Esophagus muscularis mucosa (tissue), 4 donors: Measurements from ENCODE around the gene DSN1. TPM values are rescaled to one million over a fixed set of nuclear protein-coding genes. Genes with fewer than 3 reads are reported as not detected.

Experiments
- DNase-seq: peaks from one replicate; pipeline ENCODE4 v3.0.0-alpha.2; 2017; ENCODE audit errors: extremely low spot score
- H3K27ac ChIP-seq, 4 donors: fragments of 200-600 bp; sonication (generic); replicated peaks in 1 of 4; 1 replicate in 3 of 4; 2 replicates in 1 of 4; pipeline ENCODE4 v1.5.1; 2016 to 2019; ENCODE audit warnings: mild to moderate bottlenecking in 1 of 4
- H3K27me3 ChIP-seq, 4 donors: fragments of 200-600 bp; sonication (generic); one replicate each; pipeline versions ENCODE4 v1.5.1 to v1.6.0; 2016 to 2019
- H3K36me3 ChIP-seq, 4 donors: fragments of 200-600 bp; sonication (generic); one replicate each; pipeline ENCODE4 v1.5.1; 2016 to 2019
- H3K4me1 ChIP-seq, 4 donors: fragments of 200-600 bp; sonication (generic); one replicate each; pipeline ENCODE4 v1.5.1; 2016 to 2019
- H3K4me3 ChIP-seq, 4 donors: fragments of 200-600 bp; sonication (generic); 1 replicate in 2 of 4; 2 replicates in 2 of 4; pipeline ENCODE4 v1.5.1; 2016 to 2019; ENCODE audit warnings: mild to moderate bottlenecking in 4 of 4, moderate library complexity in 1 of 4
- H3K9me3 ChIP-seq, 4 donors: fragments of 200-600 bp; sonication (generic); 1 replicate in 3 of 4; 2 replicates in 1 of 4; pipeline ENCODE4 v1.5.1; 2016 to 2019
- EP300 ChIP-seq: sonication (generic); formaldehyde crosslinking; IDR thresholded peaks from one replicate; pipeline ENCODE4 v1.6.1; 2017; ENCODE audit warnings: antibody characterized with exemption
- POLR2A ChIP-seq: fragments of 450-650 bp; IDR thresholded peaks from one replicate; pipeline ENCODE4 v1.6.1; 2017; ENCODE audit warnings: antibody characterized with exemption, moderate library complexity, mild to moderate bottlenecking, low read depth
- POLR2AphosphoS5 ChIP-seq, 2 donors: sonication (generic); formaldehyde crosslinking; IDR thresholded peaks; one replicate each; pipeline ENCODE4 v1.6.1; 2017; ENCODE audit warnings: antibody characterized with exemption in 2 of 2
- WGBS: methylation state at CpG from one replicate; pipeline ENCODE4 v1.1.5; 2018; 5-methylcytosine and 5-hydroxymethylcytosine counted together
- intact Hi-C: fragments of 100-400 bp; cut with DNase I; formaldehyde crosslinking; loops from one replicate; pipeline ENCODE4 v1.15.1; 2023
- total RNA-seq, 4 donors: library from RNA; depleted of rRNA; stranded (reverse); fragments of >200 nt; gene quantifications; one replicate each; pipeline versions ENCODE4 v1.1.0 to v1.2.1, GENCODE V29; 2016
- TF ChIP-seq, protein P1 (sequence below), 3 experiments: fragments of 200-600 bp in 2 of 3; fragments of 450-650 bp in 1 of 3; sonication (generic) in 2 of 3; IDR thresholded peaks; one replicate each; pipeline ENCODE4 v1.5.1; 2017 to 2019; ENCODE audit warnings: antibody characterized with exemption in 3 of 3, mild to moderate bottlenecking in 2 of 3, moderate library complexity in 1 of 3

DSN1 gene
- total RNA-seq, 4 donors from 2014 or later = 5.1 to 7.5 (median 6.3) TPM

DNA sequence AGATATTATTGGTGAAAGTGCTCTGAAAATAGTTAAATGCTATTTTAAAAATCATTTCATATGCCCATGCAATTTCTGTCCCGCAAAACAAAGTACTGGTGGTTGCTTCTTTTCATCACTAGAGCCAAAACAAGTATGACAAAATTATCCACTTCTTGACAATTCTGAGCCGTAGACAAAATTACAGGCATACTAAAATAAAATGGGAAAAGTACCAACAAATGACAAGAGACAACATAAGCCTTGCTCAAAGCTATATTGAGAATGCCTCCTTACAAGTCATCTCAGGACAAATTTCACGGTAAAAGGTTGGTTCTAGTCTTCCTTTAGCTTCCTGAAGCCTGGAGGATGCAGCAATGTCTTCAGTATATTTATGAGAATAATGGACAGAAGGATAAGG lies 56.5 kb downstream of the DSN1 start:
- intact Hi-C loops = no loop called here
- no peak for DNase-seq
- 84% methylated on average over 3 of the region's 3 CpGs for WGBS
- TF ChIP-seq POLR2A = no peak
- TF ChIP-seq, protein P1, sequence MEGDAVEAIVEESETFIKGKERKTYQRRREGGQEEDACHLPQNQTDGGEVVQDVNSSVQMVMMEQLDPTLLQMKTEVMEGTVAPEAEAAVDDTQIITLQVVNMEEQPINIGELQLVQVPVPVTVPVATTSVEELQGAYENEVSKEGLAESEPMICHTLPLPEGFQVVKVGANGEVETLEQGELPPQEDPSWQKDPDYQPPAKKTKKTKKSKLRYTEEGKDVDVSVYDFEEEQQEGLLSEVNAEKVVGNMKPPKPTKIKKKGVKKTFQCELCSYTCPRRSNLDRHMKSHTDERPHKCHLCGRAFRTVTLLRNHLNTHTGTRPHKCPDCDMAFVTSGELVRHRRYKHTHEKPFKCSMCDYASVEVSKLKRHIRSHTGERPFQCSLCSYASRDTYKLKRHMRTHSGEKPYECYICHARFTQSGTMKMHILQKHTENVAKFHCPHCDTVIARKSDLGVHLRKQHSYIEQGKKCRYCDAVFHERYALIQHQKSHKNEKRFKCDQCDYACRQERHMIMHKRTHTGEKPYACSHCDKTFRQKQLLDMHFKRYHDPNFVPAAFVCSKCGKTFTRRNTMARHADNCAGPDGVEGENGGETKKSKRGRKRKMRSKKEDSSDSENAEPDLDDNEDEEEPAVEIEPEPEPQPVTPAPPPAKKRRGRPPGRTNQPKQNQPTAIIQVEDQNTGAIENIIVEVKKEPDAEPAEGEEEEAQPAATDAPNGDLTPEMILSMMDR (IDR thresholded peaks at IDR 0.05) = no peak
- TF ChIP-seq EP300 = no peak
- no peak for TF ChIP-seq POLR2AphosphoS5 (IDR thresholded peaks at IDR 0.05)
- Histone ChIP-seq H3K36me3 (peaks cover 5 to 31% (median 20%) of the 10 kb centered on the region in 4 donors), H3K27ac (no peak overlapping the region), H3K27me3 (no peaks in the 10 kb centered on the region), H3K4me1 (peaks cover 0 to 3% (median 0%) of the 10 kb centered on the region in 4 donors), H3K9me3 (no peaks in the 10 kb centered on the region), H3K4me3 (no peak overlapping the region)

DNA sequence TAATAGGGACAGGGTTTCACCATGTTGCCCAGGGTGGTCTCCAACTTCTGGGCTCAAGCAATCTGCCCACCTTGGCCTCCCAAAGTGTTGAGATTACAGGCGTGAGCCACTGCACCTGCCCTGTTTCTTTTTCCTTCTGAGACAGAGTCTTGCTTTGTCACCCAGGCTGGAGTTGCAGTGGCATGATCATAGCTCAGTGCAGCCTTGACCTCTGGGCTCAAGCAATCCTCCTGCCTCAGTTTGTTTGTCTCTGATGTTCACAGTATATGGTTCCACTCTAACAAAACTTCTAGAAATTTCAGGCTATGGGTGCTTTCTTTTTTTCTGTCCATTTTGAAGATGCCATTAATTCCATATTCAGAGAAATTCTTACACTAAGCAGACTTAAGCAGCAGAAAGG lies 60.8 kb downstream of the DSN1 start:
- WGBS = 100% methylated on average over 1 of the region's 1 CpG
- intact Hi-C loops = no loop called here
- peaks cover 0 to 3% (median 0%) of the 10 kb centered on the region in 4 donors for H3K4me1 ChIP-seq
- H3K27me3 ChIP-seq = no peaks in the 10 kb centered on the region
- H3K27ac ChIP-seq = no peak overlapping the region
- TF ChIP-seq, protein P1 (IDR thresholded peaks at IDR 0.05) = no peak
- TF ChIP-seq EP300 = no peak
- no peak for TF ChIP-seq POLR2A
- TF ChIP-seq POLR2AphosphoS5 (IDR thresholded peaks at IDR 0.05) = no peak
- no peaks in the 10 kb centered on the region for H3K9me3 ChIP-seq
- no peak overlapping the region for H3K4me3 ChIP-seq
- DNase-seq = no peak
- peaks cover 0 to 7% (median 2%) of the 10 kb centered on the region in 4 donors for H3K36me3 ChIP-seq

DNA sequence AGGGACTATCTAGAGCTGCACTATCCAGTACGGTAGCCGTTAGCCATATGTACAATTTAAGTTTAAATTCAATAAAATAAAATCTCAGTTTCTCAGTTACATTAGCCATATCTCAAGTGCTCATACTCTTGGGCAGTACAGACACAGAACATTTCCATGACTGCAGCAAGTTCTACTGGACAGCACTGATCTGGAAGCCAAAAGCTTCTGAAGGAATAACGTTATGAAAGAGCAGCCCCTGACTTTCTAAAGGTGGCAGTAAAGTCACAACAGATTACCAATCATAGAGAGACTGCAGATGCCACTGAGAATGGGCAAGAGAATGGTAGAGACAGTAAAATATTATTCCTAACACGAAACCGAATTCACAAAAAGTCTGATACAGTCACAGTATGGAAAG lies 64.4 kb downstream of the DSN1 start:
- DNase-seq = no peak
- H3K4me1 ChIP-seq = no peaks in the 10 kb centered on the region
- WGBS = 80% methylated on average over 5 of the region's 5 CpGs

DNA sequence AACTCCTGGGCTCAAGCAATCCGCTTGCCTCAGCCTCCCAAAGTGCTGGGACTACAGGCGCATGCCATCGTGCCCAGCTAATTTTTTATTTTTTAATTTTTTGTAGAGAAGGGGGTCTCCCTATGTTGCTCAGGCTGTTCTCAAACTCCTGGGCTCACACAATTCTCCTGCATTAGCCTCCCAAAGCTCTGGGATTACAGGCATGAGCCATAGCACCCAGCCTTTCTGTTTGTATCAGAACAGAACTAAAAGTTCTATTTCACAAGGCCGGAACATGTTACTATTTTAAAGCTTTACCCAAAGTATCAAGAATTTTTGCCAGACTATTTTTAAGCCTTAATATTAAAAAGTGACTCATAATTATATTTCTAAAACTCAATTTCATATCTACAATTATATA lies 70.0 kb downstream of the DSN1 start:
- no peak overlapping the region for H3K4me3 ChIP-seq
- H3K27ac ChIP-seq = no peak overlapping the region
- H3K9me3 ChIP-seq = no peaks in the 10 kb centered on the region
- 89% methylated on average over 4 of the region's 4 CpGs for WGBS
- no peaks in the 10 kb centered on the region for H3K27me3 ChIP-seq
- DNase-seq = no peak
- no peaks in the 10 kb centered on the region for H3K4me1 ChIP-seq
- intact Hi-C loops = no loop called here
- peaks cover 0 to 25% (median 16%) of the 10 kb centered on the region in 4 donors for H3K36me3 ChIP-seq
- TF ChIP-seq POLR2A (no peak), EP300 (no peak), POLR2AphosphoS5 (IDR thresholded peaks at IDR 0.05) (no peak)
- TF ChIP-seq, protein P1 (IDR thresholded peaks at IDR 0.05) = no peak

More for the DNA sequence above, 64.4 kb downstream of the DSN1 start:
- H3K27me3 ChIP-seq = no peaks in the 10 kb centered on the region
- no peak overlapping the region for H3K27ac ChIP-seq
- H3K9me3 ChIP-seq = no peaks in the 10 kb centered on the region
- TF ChIP-seq POLR2A = no peak
- H3K36me3 ChIP-seq = peaks cover 0 to 18% (median 13%) of the 10 kb centered on the region in 4 donors
- intact Hi-C loops = no loop called here
- H3K4me3 ChIP-seq = no peak overlapping the region

Other genes starting within 250 kb of the DSN1 start
- 1,000 to 10,000 TPM; 2,169 to 3,466 (median 2,516) TPM for gene MYL9, start 232.2 kb downstream of the DSN1 start, total RNA-seq
- 10 to 100 TPM in 2 of 4 donors, 1 to 10 TPM in 2; 5.8 to 18.5 (median 10.6) TPM for gene TGIF2, start 200.2 kb downstream of the DSN1 start, total RNA-seq
- gene RAB5IF, start 168.0 kb downstream of the DSN1 start, total RNA-seq = 10 to 100 TPM; 60.2 to 94.8 (median 81.6) TPM
- under 1 TPM; 0.26 to 0.99 (median 0.35) TPM for gene SLA2, start 127.6 kb downstream of the DSN1 start, total RNA-seq
- 10 to 100 TPM; 17.1 to 22.8 (median 22.3) TPM for gene NDRG3, start 27.7 kb downstream of the DSN1 start, total RNA-seq
- under 1 TPM in 3 of 4 donors, not detected in 1; 0.34 to 0.66 (median 0.42) TPM for gene TLDC2, start 102.4 kb upstream of the DSN1 start, total RNA-seq
- 100 to 1,000 TPM; 373 to 639 (median 471) TPM for gene SAMHD1, start 177.9 kb upstream of the DSN1 start, total RNA-seq